Measurements from ENCODE around the gene P2RY13. TPM values are rescaled to one million over a fixed set of nuclear protein-coding genes. Genes with fewer than 3 reads are reported as not detected.

The P2RY13 gene
- total and polyA plus RNA-seq, 2 of the 13 experiments (the other 11 are each of a cell fraction or from before 2014, with no cell fraction given), result not detected

DNA sequence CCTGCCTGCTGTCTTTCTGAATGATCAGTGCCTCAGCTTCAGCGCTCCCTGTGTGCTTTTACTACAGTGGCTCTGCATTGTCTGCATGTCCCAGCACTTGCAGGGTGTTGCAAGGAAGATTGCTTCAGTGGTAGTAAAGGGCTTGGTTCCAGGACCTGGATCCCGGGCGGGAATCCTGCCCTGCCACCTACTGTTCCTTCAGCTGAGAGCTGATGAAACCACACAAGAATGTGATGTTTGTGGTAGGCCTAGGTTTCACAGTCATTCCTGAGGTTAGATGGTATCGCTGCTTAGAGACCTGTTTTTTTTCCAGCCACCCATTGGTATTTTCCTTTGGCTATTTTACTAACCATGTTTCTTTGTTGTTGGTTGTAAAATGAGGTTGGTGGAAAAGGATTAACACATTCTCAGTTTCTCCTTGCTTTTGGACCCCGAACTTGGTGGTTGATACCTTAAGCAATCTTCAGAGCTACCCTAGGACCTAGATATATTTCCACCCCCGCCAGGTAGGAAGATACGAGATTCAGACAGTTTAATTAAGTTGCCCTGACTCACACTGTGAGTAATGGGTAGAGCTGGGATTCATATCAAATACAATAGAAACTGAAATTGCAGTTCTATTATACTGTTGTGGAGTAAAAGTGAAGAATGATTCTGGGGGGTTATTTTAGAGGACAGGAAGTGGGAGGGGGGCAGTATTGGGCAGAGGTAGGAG, 24.1 kb downstream of the P2RY13 start (continued):
- TF ChIP-seq, protein P1, sequence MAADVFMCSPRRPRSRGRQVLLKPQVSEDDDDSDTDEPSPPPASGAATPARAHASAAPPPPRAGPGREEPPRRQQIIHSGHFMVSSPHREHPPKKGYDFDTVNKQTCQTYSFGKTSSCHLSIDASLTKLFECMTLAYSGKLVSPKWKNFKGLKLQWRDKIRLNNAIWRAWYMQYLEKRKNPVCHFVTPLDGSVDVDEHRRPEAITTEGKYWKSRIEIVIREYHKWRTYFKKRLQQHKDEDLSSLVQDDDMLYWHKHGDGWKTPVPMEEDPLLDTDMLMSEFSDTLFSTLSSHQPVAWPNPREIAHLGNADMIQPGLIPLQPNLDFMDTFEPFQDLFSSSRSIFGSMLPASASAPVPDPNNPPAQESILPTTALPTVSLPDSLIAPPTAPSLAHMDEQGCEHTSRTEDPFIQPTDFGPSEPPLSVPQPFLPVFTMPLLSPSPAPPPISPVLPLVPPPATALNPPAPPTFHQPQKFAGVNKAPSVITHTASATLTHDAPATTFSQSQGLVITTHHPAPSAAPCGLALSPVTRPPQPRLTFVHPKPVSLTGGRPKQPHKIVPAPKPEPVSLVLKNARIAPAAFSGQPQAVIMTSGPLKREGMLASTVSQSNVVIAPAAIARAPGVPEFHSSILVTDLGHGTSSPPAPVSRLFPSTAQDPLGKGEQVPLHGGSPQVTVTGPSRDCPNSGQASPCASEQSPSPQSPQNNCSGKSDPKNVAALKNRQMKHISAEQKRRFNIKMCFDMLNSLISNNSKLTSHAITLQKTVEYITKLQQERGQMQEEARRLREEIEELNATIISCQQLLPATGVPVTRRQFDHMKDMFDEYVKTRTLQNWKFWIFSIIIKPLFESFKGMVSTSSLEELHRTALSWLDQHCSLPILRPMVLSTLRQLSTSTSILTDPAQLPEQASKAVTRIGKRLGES (CRISPR knock-in tag; IDR thresholded peaks at IDR 0.05; ENCODE audit: borderline replicate concordance), result no peak
- TF ChIP-seq ZNF792 (CRISPR knock-in tag; IDR thresholded peaks at IDR 0.05) (no peak), ERF (CRISPR knock-in tag; IDR thresholded peaks at IDR 0.05) (no peak), THAP11 (CRISPR knock-in tag; IDR thresholded peaks at IDR 0.05) (no peak), KLF13 (CRISPR knock-in tag; IDR thresholded peaks at IDR 0.05) (no peak), TEAD3 (CRISPR knock-in tag; optimal IDR thresholded peaks at IDR 0.05; ENCODE audit: borderline replicate concordance) (peak; percentile 79), ZNF878 (CRISPR knock-in tag; IDR thresholded peaks at IDR 0.05) (no peak), ESRRA (CRISPR knock-in tag; IDR thresholded peaks at IDR 0.05; ENCODE audit: low read depth) (no peak), SAP130 (CRISPR knock-in tag; IDR thresholded peaks at IDR 0.05; ENCODE audit: low read depth) (0 out of 2 replicates have a peak, but pooled peaks have one; percentile 34), MYC (CRISPR knock-in tag; IDR thresholded peaks at IDR 0.05; ENCODE audit: borderline replicate concordance) (no peak), ZIK1 (CRISPR knock-in tag; IDR thresholded peaks at IDR 0.05; ENCODE audit: borderline replicate concordance, low read depth) (no peak), FOXA1 (IDR thresholded peaks at IDR 0.05) (no peak), FOXA1 (CRISPR knock-in tag; IDR thresholded peaks at IDR 0.05) (0 out of 2 replicates have a peak, but pooled peaks have one; percentile 26), SUZ12 (IDR thresholded peaks at IDR 0.05; ENCODE audit: low read depth, low read length) (no peak), ZNF7 (CRISPR knock-in tag; IDR thresholded peaks at IDR 0.05) (no peak), CBX5 (CRISPR knock-in tag; IDR thresholded peaks at IDR 0.05; ENCODE audit: borderline replicate concordance) (peak; percentile 16; the same call in 1 of the 2 replicates), ZNF331 (CRISPR knock-in tag; IDR thresholded peaks at IDR 0.05) (0 out of 2 replicates have a peak, but pooled peaks have one; percentile 11)
- TF ChIP-seq, protein P2, sequence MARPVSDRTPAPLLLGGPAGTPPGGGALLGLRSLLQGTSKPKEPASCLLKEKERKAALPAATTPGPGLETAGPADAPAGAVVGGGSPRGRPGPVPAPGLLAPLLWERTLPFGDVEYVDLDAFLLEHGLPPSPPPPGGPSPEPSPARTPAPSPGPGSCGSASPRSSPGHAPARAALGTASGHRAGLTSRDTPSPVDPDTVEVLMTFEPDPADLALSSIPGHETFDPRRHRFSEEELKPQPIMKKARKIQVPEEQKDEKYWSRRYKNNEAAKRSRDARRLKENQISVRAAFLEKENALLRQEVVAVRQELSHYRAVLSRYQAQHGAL (CRISPR knock-in tag; IDR thresholded peaks at IDR 0.05; ENCODE audit: not compliant biosample characterization), result no peak
- TF ChIP-seq, protein P3, sequence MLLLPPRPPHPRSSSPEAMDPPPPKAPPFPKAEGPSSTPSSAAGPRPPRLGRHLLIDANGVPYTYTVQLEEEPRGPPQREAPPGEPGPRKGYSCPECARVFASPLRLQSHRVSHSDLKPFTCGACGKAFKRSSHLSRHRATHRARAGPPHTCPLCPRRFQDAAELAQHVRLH (CRISPR knock-in tag; IDR thresholded peaks at IDR 0.05; ENCODE audit: borderline replicate concordance, low read depth), result 0 out of 2 replicates have a peak, but pooled peaks have one; percentile 24
- TF ChIP-seq, protein P4, sequence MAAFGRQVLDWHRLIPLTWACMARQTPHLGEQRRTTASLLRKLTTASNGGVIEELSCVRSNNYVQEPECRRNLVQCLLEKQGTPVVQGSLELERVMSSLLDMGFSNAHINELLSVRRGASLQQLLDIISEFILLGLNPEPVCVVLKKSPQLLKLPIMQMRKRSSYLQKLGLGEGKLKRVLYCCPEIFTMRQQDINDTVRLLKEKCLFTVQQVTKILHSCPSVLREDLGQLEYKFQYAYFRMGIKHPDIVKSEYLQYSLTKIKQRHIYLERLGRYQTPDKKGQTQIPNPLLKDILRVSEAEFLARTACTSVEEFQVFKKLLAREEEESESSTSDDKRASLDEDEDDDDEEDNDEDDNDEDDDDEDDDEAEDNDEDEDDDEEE (CRISPR knock-in tag; IDR thresholded peaks at IDR 0.05), result no peak
- TF ChIP-seq, protein P5, sequence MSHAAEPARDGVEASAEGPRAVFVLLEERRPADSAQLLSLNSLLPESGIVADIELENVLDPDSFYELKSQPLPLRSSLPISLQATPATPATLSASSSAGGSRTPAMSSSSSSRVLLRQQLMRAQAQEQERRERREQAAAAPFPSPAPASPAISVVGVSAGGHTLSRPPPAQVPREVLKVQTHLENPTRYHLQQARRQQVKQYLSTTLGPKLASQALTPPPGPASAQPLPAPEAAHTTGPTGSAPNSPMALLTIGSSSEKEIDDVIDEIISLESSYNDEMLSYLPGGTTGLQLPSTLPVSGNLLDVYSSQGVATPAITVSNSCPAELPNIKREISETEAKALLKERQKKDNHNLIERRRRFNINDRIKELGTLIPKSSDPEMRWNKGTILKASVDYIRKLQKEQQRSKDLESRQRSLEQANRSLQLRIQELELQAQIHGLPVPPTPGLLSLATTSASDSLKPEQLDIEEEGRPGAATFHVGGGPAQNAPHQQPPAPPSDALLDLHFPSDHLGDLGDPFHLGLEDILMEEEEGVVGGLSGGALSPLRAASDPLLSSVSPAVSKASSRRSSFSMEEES (CRISPR knock-in tag; IDR thresholded peaks at IDR 0.05), result no peak
- TF ChIP-seq, protein P6, sequence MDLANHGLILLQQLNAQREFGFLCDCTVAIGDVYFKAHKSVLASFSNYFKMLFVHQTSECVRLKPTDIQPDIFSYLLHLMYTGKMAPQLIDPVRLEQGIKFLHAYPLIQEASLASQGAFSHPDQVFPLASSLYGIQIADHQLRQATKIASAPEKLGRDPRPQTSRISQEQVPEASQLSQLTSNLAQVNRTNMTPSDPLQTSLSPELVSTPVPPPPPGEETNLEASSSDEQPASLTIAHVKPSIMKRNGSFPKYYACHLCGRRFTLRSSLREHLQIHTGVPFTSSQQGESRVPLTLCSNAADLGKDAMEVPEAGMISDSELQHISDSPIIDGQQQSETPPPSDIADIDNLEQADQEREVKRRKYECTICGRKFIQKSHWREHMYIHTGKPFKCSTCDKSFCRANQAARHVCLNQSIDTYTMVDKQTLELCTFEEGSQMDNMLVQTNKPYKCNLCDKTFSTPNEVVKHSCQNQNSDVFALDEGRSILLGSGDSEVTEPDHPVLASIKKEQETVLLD (CRISPR knock-in tag; IDR thresholded peaks at IDR 0.05; ENCODE audit: low read depth), result no peak
- TF ChIP-seq, protein P7, sequence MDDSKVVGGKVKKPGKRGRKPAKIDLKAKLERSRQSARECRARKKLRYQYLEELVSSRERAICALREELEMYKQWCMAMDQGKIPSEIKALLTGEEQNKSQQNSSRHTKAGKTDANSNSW (CRISPR knock-in tag; IDR thresholded peaks at IDR 0.05; ENCODE audit: borderline replicate concordance), result no peak
